Small intestine (tissue), 7 donors: ENCODE measurements around the gene THSD7A. TPM values are rescaled to one million over a fixed set of nuclear protein-coding genes. Genes with fewer than 3 reads are reported as not detected.

Experiments
- DNase-seq, 2 donors: peaks; one replicate each; pipeline versions ENCODE4 v3.0.0 to v3.0.0-alpha.2; 2013
- FAIRE-seq: peaks from 2 replicates; lab custom pipeline; 2012; peaks lifted over from hg19 to GRCh38; lab: Jason Lieb, UNC
- H3K27ac ChIP-seq, 3 donors: one replicate each; pipeline ENCODE4 v1.5.1; 2013; ENCODE audit warnings: low read length in 2 of 3, mild to moderate bottlenecking in 2 of 3, control low read depth in 1 of 3, inconsistent platforms in 1 of 3, low read depth in 1 of 3, moderate library complexity in 1 of 3
- H3K27me3 ChIP-seq, 3 donors: one replicate each; pipeline ENCODE4 v1.6.1; 2013; ENCODE audit warnings: low read length in 3 of 3, inconsistent platforms in 1 of 3; ENCODE audit not compliant: control insufficient read depth in 3 of 3, insufficient read depth in 3 of 3
- H3K36me3 ChIP-seq, 3 donors: one replicate each; pipeline ENCODE4 v1.6.1; 2013; ENCODE audit warnings: low read length in 3 of 3, inconsistent platforms in 1 of 3, low read depth in 1 of 3, mild to moderate bottlenecking in 1 of 3, moderate library complexity in 1 of 3; ENCODE audit not compliant: control insufficient read depth in 3 of 3, insufficient read depth in 2 of 3
- H3K4me1 ChIP-seq, 3 donors: one replicate each; pipeline ENCODE4 v1.6.1; 2013; ENCODE audit warnings: low read length in 2 of 3, inconsistent platforms in 1 of 3, low read depth in 1 of 3, mild to moderate bottlenecking in 1 of 3, moderate library complexity in 1 of 3; ENCODE audit not compliant: control insufficient read depth in 3 of 3, insufficient read depth in 2 of 3
- H3K4me3 ChIP-seq, 3 donors: one replicate each; pipeline ENCODE4 v1.5.1; 2013; ENCODE audit warnings: low read length in 3 of 3, control low read depth in 1 of 3, inconsistent platforms in 1 of 3, low read depth in 1 of 3, mild to moderate bottlenecking in 1 of 3, moderate library complexity in 1 of 3
- H3K9me3 ChIP-seq, 2 donors: one replicate each; pipeline ENCODE4 v1.6.1; 2013; ENCODE audit warnings: low read depth in 1 of 2, low read length in 1 of 2; ENCODE audit not compliant: control insufficient read depth in 2 of 2, insufficient read depth in 1 of 2
- WGBS, 3 donors: extraction: QIAGEN DNeasy Blood & Tissue Kit; methylation state at CpG; one replicate each; pipeline ENCODE4 v1.1.7; 2013; 5-methylcytosine and 5-hydroxymethylcytosine counted together
- polyA plus RNA-seq, 4 donors: library from polyadenylated mRNA; stranded (reverse) in 3 of 4; unstranded in 1 of 4; fragments of 200-250 nt in 3 of 4; fragments of 120-200 nt in 1 of 4; gene quantifications; one replicate each; pipeline versions ENCODE4 v1.2.1 to v1.2.3, GENCODE V29; 2013
- donor health status: healthy with polysubstance abuse.
- donor health status: control.
- donor health status: control.
- donor health status: Bipolar disorder and iron deficiency.
- donor health status: healthy.

The THSD7A gene
- polyA plus RNA-seq, 4 donors: 1.1 to 3.5 TPM; not detected in 2

GRCh38 chr7:11668727-11669126 lies 163.3 kb downstream of the THSD7A start:
- Histone ChIP-seq H3K9me3 (no peaks in the 10 kb centered on the region), H3K4me3 (no peak overlapping the region), H3K27ac (no peak overlapping the region), H3K36me3 (no peaks in the 10 kb centered on the region), H3K27me3 (no peaks in the 10 kb centered on the region), H3K4me1 (no peaks in the 10 kb centered on the region)
- DNase-seq (no peak), FAIRE-seq (no peak)
- WGBS, 3 donors: 64 to 74% (median 74%) methylated on average over 4 of the region's 4 CpGs

DNA sequence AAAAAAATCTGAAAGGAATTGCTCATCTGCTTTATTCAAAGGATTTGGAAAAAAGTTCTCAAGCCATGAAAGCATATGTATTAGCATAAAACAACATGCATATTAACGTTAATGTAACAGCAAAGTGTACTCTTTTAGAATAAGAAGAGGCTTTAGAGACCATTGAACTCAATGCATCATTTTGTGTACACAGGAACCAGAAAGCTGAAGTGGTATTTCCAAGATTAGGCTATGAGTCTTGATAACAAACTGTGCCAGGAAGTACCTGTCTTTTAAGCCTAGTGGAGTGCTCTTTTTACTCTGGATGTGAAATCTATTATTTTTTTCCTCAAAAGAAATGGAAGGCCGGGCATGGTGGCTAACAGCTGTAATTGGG lies 164.2 kb downstream of the THSD7A start:
- Histone ChIP-seq H3K9me3 (no peaks in the 10 kb centered on the region), H3K4me3 (no peak overlapping the region), H3K4me1 (no peaks in the 10 kb centered on the region), H3K27ac (no peak overlapping the region), H3K36me3 (no peaks in the 10 kb centered on the region), H3K27me3 (no peaks in the 10 kb centered on the region)
- DNase-seq (no peak), FAIRE-seq (no peak)
- 62 to 72% (median 63%) methylated on average over 2 of the region's 2 CpGs for whole genome bisulfite sequencing, 3 donors

DNA sequence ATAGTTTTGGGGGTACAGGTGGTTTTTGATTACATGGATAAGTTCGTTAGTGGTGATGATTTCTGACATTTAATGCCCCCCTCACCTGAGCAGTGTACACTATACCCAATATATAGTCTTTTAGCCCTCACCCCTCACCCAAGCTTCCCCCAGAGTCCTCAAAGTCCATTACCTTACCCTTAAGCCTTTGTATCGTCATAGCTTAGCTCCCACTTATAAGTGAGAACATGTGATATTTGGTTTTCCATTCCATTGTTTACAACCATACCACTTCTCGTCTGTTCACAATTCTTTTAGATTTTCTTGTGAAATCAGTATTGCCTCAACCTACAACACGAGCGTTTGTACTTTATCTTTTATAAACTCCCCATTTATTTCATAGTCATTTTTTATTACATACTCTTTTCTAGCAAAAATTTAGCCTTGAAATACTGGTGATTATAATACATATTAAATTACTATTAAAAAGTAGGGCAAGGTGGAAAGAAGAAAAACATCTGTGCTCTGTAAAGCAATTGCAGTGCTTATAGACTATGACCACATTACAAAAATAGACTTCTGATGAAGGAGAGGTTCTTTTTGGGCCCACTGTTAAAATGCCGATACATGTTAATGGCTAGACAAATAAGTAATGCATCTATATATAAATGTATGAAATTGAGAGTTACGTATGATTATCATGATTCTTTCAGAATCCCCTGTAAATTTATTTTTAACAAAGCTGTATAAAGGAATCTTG lies 164.8 kb downstream of the THSD7A start:
- H3K4me3 ChIP-seq: no peak overlapping the region
- H3K36me3 ChIP-seq: no peaks in the 10 kb centered on the region
- 73 to 83% (median 79%) methylated on average over 7 of the region's 7 CpGs for WGBS, 3 donors
- no peaks in the 10 kb centered on the region for H3K9me3 ChIP-seq
- H3K27ac ChIP-seq: no peak overlapping the region
- FAIRE-seq: no peak
- H3K27me3 ChIP-seq: no peaks in the 10 kb centered on the region
- no peaks in the 10 kb centered on the region for H3K4me1 ChIP-seq
- no peak for DNase-seq

GRCh38 chr7:11665357-11665756 lies 166.6 kb downstream of the THSD7A start:
- DNase-seq (no peak), FAIRE-seq (no peak)
- no peaks in the 10 kb centered on the region for H3K9me3 ChIP-seq
- H3K36me3 ChIP-seq: no peaks in the 10 kb centered on the region
- WGBS, 3 donors: 57 to 68% (median 58%) methylated on average over 3 of the region's 3 CpGs
- H3K4me1 ChIP-seq: no peaks in the 10 kb centered on the region
- H3K27ac ChIP-seq: no peak overlapping the region
- no peaks in the 10 kb centered on the region for H3K27me3 ChIP-seq
- no peak overlapping the region for H3K4me3 ChIP-seq

- 86 to 90% (median 89%) methylated on average over 1 of the region's 1 CpG for WGBS, 3 donors
- no peak for FAIRE-seq
Observed at GRCh38 chr7:11655642-11656041, 176.4 kb downstream of the THSD7A start.

DNA sequence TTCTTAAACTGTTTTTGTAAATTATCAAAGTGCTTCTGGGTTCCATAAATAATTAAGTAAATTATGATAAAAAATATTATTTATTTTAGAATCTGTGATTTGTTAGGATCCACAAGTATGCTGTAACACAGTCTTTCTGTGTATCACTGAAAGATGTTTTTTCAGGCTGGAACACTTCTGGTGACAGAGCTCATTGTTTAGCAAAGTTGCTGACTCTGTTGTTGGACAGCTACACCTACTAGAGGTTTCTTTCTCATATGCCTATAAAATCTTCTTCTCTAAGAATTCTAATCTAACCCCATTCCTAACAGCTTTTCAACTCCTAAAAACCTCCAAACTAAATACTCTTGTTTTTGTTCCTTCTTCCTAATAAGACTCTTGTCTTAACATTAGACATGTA lies 176.8 kb downstream of the THSD7A start:
- FAIRE-seq: no peak
- no peak for DNase-seq
- no peaks in the 10 kb centered on the region for H3K27me3 ChIP-seq
- no peak overlapping the region for H3K27ac ChIP-seq
- no peaks in the 10 kb centered on the region for H3K4me1 ChIP-seq
- H3K36me3 ChIP-seq: no peaks in the 10 kb centered on the region
- no peak overlapping the region for H3K4me3 ChIP-seq
- H3K9me3 ChIP-seq: no peaks in the 10 kb centered on the region

More at GRCh38 chr7:11655642-11656041, 176.4 kb downstream of the THSD7A start:
- no peaks in the 10 kb centered on the region for H3K27me3 ChIP-seq
- DNase-seq: no peak
- H3K4me3 ChIP-seq: no peak overlapping the region
- H3K4me1 ChIP-seq: no peaks in the 10 kb centered on the region
- H3K27ac ChIP-seq: no peak overlapping the region
- no peaks in the 10 kb centered on the region for H3K36me3 ChIP-seq
- no peaks in the 10 kb centered on the region for H3K9me3 ChIP-seq

DNA sequence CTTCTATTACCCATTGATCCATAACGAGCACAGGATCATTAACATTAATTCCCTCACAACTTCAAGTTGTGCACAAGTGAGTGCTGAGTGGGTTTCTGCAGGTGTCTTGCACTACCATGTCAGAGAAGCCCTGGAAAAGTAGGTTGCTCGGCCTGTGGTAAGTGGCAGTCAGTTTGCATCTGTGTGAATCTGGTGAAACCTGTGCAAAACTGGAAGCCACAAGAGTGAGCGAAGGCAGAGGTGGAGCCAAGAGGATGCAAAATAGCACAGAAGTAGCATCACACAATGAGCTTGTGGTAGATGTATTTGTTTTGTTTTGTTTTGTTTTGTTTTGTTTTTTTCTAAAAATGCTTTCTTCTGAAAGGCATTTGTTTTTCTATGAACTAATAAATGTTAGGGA lies 181.5 kb downstream of the THSD7A start:
- DNase-seq: no peak
- H3K27me3 ChIP-seq: no peaks in the 10 kb centered on the region
- no peaks in the 10 kb centered on the region for H3K4me1 ChIP-seq
- 75 to 84% (median 77%) methylated on average over 3 of the region's 3 CpGs for WGBS, 3 donors
- no peak for FAIRE-seq
- H3K36me3 ChIP-seq: no peaks in the 10 kb centered on the region
- H3K9me3 ChIP-seq: no peaks in the 10 kb centered on the region
- no peak overlapping the region for H3K27ac ChIP-seq
- H3K4me3 ChIP-seq: no peak overlapping the region

DNA sequence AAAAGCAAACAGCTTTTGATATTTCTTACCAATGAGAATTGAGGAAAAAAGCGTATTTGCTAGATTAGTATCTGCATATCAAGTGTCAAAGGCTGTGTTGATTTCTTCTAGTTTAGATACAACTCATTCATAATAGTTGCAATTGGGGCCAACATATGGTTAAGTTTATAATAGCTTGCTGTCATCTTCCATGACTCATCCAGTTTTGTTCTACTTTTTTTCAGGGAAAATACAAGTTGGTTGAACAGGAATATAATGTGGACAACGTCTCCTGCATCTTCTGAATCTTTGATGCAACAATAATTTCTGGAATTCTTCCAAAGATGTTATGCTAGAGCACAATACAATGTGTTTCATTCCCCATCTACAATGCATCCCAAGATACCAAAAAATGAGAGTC lies 182.0 kb downstream of the THSD7A start:
- WGBS, 3 donors: 62 to 77% (median 68%) methylated on average over 2 of the region's 2 CpGs
- no peak for FAIRE-seq

DNA sequence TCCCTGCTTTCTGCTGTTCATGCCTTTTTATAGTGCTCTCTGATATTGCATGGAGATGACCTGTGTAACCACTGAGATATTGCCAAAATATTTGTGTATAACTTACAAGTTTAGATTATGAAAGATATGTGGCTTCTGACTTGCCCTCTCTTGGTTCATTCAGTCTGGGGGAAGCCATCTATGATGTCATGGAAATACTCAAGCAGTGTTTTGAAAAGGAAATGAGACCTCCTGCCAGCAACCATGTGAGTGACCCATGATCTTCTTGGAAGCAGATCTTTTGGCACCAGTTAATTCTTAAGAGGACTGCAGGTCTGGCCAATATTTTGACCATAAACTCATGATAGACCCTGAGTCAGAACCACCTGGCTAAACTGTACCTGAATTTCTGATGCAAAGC lies 183.0 kb downstream of the THSD7A start:
- Histone ChIP-seq H3K36me3 (no peaks in the 10 kb centered on the region), H3K9me3 (no peaks in the 10 kb centered on the region), H3K27ac (no peak overlapping the region), H3K27me3 (no peaks in the 10 kb centered on the region), H3K4me3 (no peak overlapping the region), H3K4me1 (no peaks in the 10 kb centered on the region)
- no peak for FAIRE-seq
- DNase-seq: no peak

More for the DNA sequence above, 182.0 kb downstream of the THSD7A start:
- H3K9me3 ChIP-seq: no peaks in the 10 kb centered on the region
- H3K36me3 ChIP-seq: no peaks in the 10 kb centered on the region
- H3K27me3 ChIP-seq: no peaks in the 10 kb centered on the region
- no peak for DNase-seq
- H3K27ac ChIP-seq: no peak overlapping the region
- no peaks in the 10 kb centered on the region for H3K4me1 ChIP-seq
- H3K4me3 ChIP-seq: no peak overlapping the region
